ENCODE measurements around the gene PRR18.

PRR18 gene

DNA sequence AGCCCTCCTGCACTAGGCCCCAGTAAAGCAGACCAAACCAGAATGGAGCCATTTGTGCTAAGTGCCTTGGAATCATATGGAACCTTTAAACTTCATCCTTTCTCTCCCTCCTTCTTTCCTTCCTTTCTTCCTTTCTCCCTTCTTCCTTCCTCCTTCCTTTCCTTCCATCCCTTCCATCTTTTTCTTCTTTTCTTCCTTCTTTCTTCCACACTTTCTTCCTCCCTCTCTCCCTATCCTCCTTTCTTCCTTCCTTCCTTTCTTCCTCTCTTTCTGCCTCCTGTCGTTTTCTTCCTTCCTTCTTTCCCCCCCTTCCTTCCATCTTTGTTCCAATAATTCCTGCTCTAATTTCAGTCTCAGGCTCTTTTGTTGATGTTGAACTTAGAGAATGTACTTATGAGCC is 45.3 kb upstream of the PRR18 start:
- no peak overlapping the region for H3K27ac ChIP-seq
- H3K4me3 ChIP-seq (IDR thresholded peaks at IDR 0.05; ENCODE audit: insufficient read depth, low read depth, low read length), result no peak overlapping the region
- TF ChIP-seq CTCF (conservative IDR thresholded peaks at IDR 0.05; ENCODE audit: low read depth, low read length), result no peak
- H3K79me2 ChIP-seq (ENCODE audit: insufficient read depth, low read depth), result no peaks in the 10 kb centered on the region
- no peak overlapping the region for H3K9ac ChIP-seq
- no peaks in the 10 kb centered on the region for H4K20me1 ChIP-seq (ENCODE audit: insufficient read depth)
- no peak overlapping the region for H2AFZ ChIP-seq (ENCODE audit: low read depth)
- no peak overlapping the region for H3K4me2 ChIP-seq
- H3K36me3 ChIP-seq (ENCODE audit: insufficient read depth), result no peaks in the 10 kb centered on the region
- no peaks in the 10 kb centered on the region for H3K4me1 ChIP-seq (ENCODE audit: low read depth, poor library complexity, severe bottlenecking)
- no peaks in the 10 kb centered on the region for H3K27me3 ChIP-seq (ENCODE audit: insufficient read depth, low read depth)

DNA sequence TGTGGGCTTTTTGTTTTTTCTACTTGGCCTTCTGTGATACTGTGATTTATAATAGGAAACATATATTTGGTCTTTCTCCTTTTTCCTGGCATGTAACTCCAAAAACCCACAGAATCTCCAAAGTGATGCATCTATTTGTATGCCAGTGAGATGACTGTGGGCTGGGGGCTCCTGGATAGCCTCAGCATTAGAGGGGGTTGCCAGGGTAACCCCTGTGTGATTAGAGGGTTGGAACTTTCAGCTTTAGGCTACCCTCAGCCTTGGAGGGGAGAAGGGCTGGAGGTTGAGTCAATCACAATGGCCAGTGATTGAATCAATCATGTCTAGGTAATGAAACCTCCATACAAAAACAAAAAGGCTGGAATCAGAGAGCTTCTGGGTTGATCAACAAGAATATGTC is 44.7 kb upstream of the PRR18 start:
- Histone ChIP-seq H4K20me1 (ENCODE audit: insufficient read depth) (no peaks in the 10 kb centered on the region), H3K4me2 (no peak overlapping the region), H3K79me2 (ENCODE audit: insufficient read depth, low read depth) (no peaks in the 10 kb centered on the region), H3K9ac (no peak overlapping the region), H3K27me3 (ENCODE audit: insufficient read depth, low read depth) (no peaks in the 10 kb centered on the region), H3K4me1 (ENCODE audit: low read depth, poor library complexity, severe bottlenecking) (no peaks in the 10 kb centered on the region), H3K36me3 (ENCODE audit: insufficient read depth) (no peaks in the 10 kb centered on the region), H3K27ac (no peak overlapping the region), H2AFZ (ENCODE audit: low read depth) (no peak overlapping the region), H3K4me3 (IDR thresholded peaks at IDR 0.05; ENCODE audit: insufficient read depth, low read depth, low read length) (no peak overlapping the region)
- no peak for TF ChIP-seq CTCF (conservative IDR thresholded peaks at IDR 0.05; ENCODE audit: low read depth, low read length)

GRCh38 chr6:166351715-166352285 is 43.6 kb upstream of the PRR18 start:
- no peaks in the 10 kb centered on the region for H3K36me3 ChIP-seq (ENCODE audit: insufficient read depth)
- H3K79me2 ChIP-seq (ENCODE audit: insufficient read depth, low read depth), result no peaks in the 10 kb centered on the region
- H3K4me2 ChIP-seq, result no peak overlapping the region
- no peak for TF ChIP-seq CTCF (conservative IDR thresholded peaks at IDR 0.05; ENCODE audit: low read depth, low read length)
- H4K20me1 ChIP-seq (ENCODE audit: insufficient read depth), result no peaks in the 10 kb centered on the region
- H3K4me3 ChIP-seq (IDR thresholded peaks at IDR 0.05; ENCODE audit: insufficient read depth, low read depth, low read length), result no peak overlapping the region
- no peak overlapping the region for H2AFZ ChIP-seq (ENCODE audit: low read depth)
- H3K4me1 ChIP-seq (ENCODE audit: low read depth, poor library complexity, severe bottlenecking), result no peaks in the 10 kb centered on the region
- no peaks in the 10 kb centered on the region for H3K27me3 ChIP-seq (ENCODE audit: insufficient read depth, low read depth)
- H3K27ac ChIP-seq, result no peak overlapping the region
- no peak overlapping the region for H3K9ac ChIP-seq

- no peaks in the 10 kb centered on the region for H3K79me2 ChIP-seq (ENCODE audit: insufficient read depth, low read depth)
- H3K36me3 ChIP-seq (ENCODE audit: insufficient read depth), result no peaks in the 10 kb centered on the region
- H3K4me1 ChIP-seq (ENCODE audit: low read depth, poor library complexity, severe bottlenecking), result peaks cover 3% of the 10 kb centered on the region
- no peak overlapping the region for H3K4me3 ChIP-seq (IDR thresholded peaks at IDR 0.05; ENCODE audit: insufficient read depth, low read depth, low read length)
- TF ChIP-seq CTCF (conservative IDR thresholded peaks at IDR 0.05; ENCODE audit: low read depth, low read length), result no peak
- H3K4me2 ChIP-seq, result no peak overlapping the region
- H3K27ac ChIP-seq, result no peak overlapping the region
- H3K27me3 ChIP-seq (ENCODE audit: insufficient read depth, low read depth), result no peaks in the 10 kb centered on the region
- no peak overlapping the region for H3K9ac ChIP-seq
- no peak overlapping the region for H2AFZ ChIP-seq (ENCODE audit: low read depth)
- no peaks in the 10 kb centered on the region for H4K20me1 ChIP-seq (ENCODE audit: insufficient read depth)
Measured at GRCh38 chr6:166348305-166348949, 40.2 kb upstream of the PRR18 start.

Data from KMS-11 (cell line).